ENCODE results near the gene CLEC17A.
"Not testable (repeated sequence)": the region's sequence is repeated elsewhere in the genome, so short reads cannot be mapped to it uniquely, and the experiment has no call there.

Gene CLEC17A

GRCh38 chr19:14595558-14595957 is 12.7 kb downstream of the CLEC17A start:
- no peak for DNase-seq (ENCODE audit: low read depth)
- TF ChIP-seq, protein P1, sequence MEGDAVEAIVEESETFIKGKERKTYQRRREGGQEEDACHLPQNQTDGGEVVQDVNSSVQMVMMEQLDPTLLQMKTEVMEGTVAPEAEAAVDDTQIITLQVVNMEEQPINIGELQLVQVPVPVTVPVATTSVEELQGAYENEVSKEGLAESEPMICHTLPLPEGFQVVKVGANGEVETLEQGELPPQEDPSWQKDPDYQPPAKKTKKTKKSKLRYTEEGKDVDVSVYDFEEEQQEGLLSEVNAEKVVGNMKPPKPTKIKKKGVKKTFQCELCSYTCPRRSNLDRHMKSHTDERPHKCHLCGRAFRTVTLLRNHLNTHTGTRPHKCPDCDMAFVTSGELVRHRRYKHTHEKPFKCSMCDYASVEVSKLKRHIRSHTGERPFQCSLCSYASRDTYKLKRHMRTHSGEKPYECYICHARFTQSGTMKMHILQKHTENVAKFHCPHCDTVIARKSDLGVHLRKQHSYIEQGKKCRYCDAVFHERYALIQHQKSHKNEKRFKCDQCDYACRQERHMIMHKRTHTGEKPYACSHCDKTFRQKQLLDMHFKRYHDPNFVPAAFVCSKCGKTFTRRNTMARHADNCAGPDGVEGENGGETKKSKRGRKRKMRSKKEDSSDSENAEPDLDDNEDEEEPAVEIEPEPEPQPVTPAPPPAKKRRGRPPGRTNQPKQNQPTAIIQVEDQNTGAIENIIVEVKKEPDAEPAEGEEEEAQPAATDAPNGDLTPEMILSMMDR (conservative IDR thresholded peaks at IDR 0.05; ENCODE audit: low read depth, low read length) = no peak
- H3K4me3 ChIP-seq (ENCODE audit: low read length) = no peak overlapping the region

DNA sequence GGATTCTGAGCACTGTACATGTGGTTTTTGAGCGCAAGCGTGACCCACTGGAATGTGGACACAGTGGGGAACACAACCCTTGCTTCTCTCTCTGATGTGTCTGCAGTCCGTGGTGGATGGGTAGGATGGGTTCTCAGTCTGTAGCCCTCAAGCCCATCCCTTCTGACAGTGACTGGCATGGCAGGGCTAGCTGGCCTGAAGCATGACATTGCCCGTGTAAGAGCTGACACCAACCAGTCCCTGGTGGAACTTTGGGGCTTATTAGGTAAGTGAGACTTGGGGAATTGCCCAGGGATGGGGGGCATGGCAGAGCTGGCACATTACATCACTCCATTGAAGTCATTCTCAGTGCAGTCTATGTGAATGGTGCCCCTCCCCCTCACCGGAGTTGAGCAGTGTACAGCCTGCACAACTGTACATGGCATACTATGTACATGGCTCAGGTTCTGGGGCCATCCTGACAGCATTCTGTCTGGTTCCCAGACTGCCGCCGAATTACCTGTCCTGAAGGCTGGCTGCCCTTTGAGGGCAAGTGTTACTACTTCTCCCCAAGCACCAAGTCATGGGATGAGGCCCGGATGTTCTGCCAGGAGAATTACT is 16.8 kb downstream of the CLEC17A start:
- no peak for DNase-seq (ENCODE audit: low read depth)
- no peak overlapping the region for H3K4me3 ChIP-seq (ENCODE audit: low read length)
- TF ChIP-seq, protein P1 (conservative IDR thresholded peaks at IDR 0.05; ENCODE audit: low read depth, low read length) = no peak

DNA sequence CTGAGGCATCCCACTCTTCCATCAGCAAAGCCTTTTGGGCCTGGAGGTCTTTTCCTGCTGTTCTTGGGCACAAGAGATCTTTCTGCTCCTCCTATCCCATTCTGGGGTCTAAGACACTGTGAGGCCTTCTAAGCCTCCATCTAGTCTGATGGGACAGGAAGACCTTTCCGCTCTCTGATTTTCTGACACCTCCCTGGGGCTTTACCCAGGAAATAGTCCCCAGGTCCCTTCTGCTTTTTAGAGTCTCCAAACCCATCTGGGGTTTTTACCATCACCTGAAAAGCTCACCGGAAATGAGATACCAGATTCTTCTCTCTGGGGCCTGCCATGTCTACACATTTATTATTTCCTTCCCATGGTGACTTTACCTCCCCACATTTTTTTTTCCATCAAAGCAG is 21.1 kb downstream of the CLEC17A start:
- TF ChIP-seq, protein P1 (conservative IDR thresholded peaks at IDR 0.05; ENCODE audit: low read depth, low read length) = no peak
- no peak overlapping the region for H3K4me3 ChIP-seq (ENCODE audit: low read length)
- no peak for DNase-seq (ENCODE audit: low read depth)

DNA sequence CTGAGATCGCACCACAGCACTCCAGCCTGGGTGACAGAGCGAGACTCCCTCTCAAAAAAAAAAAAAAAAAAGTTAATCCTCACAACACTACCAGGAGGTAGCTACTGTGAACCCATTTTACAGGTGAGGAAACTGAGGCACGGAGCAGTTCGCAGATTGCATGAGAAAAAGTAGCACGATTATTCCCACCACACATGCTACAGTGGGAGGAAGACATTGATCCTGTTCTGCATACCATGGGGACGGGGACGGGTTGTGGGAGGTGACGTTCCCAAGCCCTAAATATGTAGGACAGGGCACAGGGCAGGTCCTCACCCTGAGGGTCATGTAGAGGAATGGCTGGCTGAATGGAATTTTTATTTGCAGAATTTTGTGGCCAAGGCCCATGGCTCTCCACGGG is 23.7 kb downstream of the CLEC17A start:
- no peak overlapping the region for H3K4me3 ChIP-seq (ENCODE audit: low read length)
- no peak for DNase-seq (ENCODE audit: low read depth)
- TF ChIP-seq, protein P1 (conservative IDR thresholded peaks at IDR 0.05; ENCODE audit: low read depth, low read length) = no peak

GRCh38 chr19:14611051-14611450 is 28.2 kb downstream of the CLEC17A start:
- TF ChIP-seq, protein P1 (conservative IDR thresholded peaks at IDR 0.05; ENCODE audit: low read depth, low read length) = no peak
- H3K4me3 ChIP-seq (ENCODE audit: low read length) = no peak overlapping the region
- no peak for DNase-seq (ENCODE audit: low read depth)

- not testable (repeated sequence) for H3K4me3 ChIP-seq (ENCODE audit: low read length); DNase-seq (ENCODE audit: low read depth)
Measured at GRCh38 chr19:14612242-14612641, 29.4 kb downstream of the CLEC17A start.

GRCh38 chr19:14612657-14613056 is 29.8 kb downstream of the CLEC17A start:
- no peak overlapping the region for H3K4me3 ChIP-seq (ENCODE audit: low read length)
- TF ChIP-seq, protein P1 (conservative IDR thresholded peaks at IDR 0.05; ENCODE audit: low read depth, low read length) = no peak
- DNase-seq (ENCODE audit: low read depth) = no peak

GRCh38 chr19:14613399-14614098 is 30.7 kb downstream of the CLEC17A start:
- H3K4me3 ChIP-seq (ENCODE audit: low read length); DNase-seq (ENCODE audit: low read depth): not testable (repeated sequence)
